Suprapubic skin (tissue), 4 donors: ENCODE data around the gene BLOC1S4. TPM values are rescaled to one million over a fixed set of nuclear protein-coding genes. Genes with fewer than 3 reads are reported as not detected.

Experiments used
- DNase-seq, 2 donors: peaks; one replicate each; pipeline ENCODE4 v3.0.0-alpha.2; 2019; ENCODE audit warnings: low spot score in 2 of 2
- H3K27ac ChIP-seq: fragments of 200-600 bp; sonication (generic); one replicate; pipeline ENCODE4 v1.5.1; 2019
- H3K27me3 ChIP-seq: fragments of 200-600 bp; sonication (generic); one replicate; pipeline ENCODE4 v1.5.1; 2019
- H3K36me3 ChIP-seq: fragments of 200-600 bp; sonication (generic); one replicate; pipeline ENCODE4 v1.5.1; 2019
- H3K4me1 ChIP-seq: fragments of 200-600 bp; sonication (generic); one replicate; pipeline ENCODE4 v1.5.1; 2019
- H3K4me3 ChIP-seq: fragments of 200-600 bp; sonication (generic); one replicate; pipeline ENCODE4 v1.5.1; 2019; ENCODE audit warnings: mild to moderate bottlenecking
- H3K9me3 ChIP-seq: fragments of 200-600 bp; sonication (generic); one replicate; pipeline ENCODE4 v1.5.1; 2019
- EP300 ChIP-seq: sonication (generic); formaldehyde crosslinking; IDR thresholded peaks from one replicate; pipeline ENCODE4 v1.6.1; 2017; ENCODE audit warnings: antibody characterized with exemption
- POLR2A ChIP-seq, 2 donors: fragments of 450-650 bp; IDR thresholded peaks; one replicate each; pipeline ENCODE4 v1.6.1; 2017; ENCODE audit warnings: antibody characterized with exemption in 2 of 2, mild to moderate bottlenecking in 2 of 2, moderate library complexity in 2 of 2
- POLR2AphosphoS5 ChIP-seq, 3 donors: sonication (generic); formaldehyde crosslinking; IDR thresholded peaks; one replicate each; pipeline ENCODE4 v1.6.1; 2017; ENCODE audit warnings: antibody characterized with exemption in 3 of 3
- WGBS: methylation state at CpG from one replicate; pipeline ENCODE4 v1.1.5; 2018; 5-methylcytosine and 5-hydroxymethylcytosine counted together
- total RNA-seq, 4 donors: library from RNA; depleted of rRNA; stranded (reverse); fragments of >200 nt; gene quantifications; one replicate each; pipeline ENCODE4 v1.1.0, GENCODE V29; 2016
- TF ChIP-seq, protein P1 (sequence below), 2 donors: fragments of 200-600 bp in 1 of 2; fragments of 450-650 bp in 1 of 2; sonication (generic) in 1 of 2; IDR thresholded peaks; one replicate each; pipeline ENCODE4 v1.5.1; 2016 to 2019; ENCODE audit warnings: antibody characterized with exemption in 2 of 2, mild to moderate bottlenecking in 1 of 2, moderate library complexity in 1 of 2

BLOC1S4 gene
- total RNA-seq, 4 donors from 2014 or later, result 5.1 to 20.2 (median 14.8) TPM

DNA sequence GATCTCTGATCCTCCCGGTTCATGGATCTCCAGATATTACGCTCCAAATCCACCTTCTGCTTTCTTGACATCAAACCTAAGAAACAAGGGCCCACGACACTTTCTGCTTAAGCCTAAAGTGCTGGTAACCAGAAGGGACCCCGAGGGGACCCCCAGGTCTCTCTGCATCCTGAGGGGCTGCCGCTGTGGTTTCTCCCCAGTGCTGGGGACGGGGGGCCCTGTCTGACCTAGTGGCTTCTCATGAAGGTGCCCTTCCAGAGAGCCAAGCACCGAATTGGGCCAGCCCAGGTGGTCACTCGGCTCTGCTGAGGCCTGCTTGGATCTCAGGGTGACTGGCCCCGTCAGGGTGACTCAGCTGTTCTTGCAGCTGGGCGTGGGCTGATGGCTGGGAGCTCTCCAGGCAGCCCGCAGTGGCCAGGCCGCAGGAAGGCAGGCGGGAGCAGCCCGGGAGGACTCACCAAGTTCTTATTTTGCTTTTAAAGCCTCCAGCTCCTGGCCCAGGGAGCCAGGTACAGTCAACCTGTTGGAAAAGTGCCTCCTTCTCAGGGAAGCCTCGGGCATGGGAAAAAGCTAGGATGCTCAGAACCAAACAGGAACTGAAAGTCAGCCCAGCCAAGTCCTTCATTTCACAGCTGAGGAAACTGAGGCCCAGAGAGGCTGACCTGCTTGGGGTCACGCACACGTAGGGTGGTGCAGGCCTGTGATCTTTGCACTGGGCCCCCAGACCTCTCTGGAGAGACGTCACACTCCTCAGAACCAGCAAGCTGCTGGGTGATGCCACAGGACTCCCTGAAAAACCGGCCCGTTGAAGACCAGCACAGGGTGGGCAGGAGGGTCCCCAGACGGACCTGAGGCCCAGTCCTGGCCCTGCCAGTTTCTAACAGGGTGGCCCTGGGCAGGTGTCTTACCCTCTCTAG, 16.7 kb downstream of the BLOC1S4 start:
- TF ChIP-seq POLR2AphosphoS5 (IDR thresholded peaks at IDR 0.05), result no peak
- no peak for TF ChIP-seq EP300
- no peak for TF ChIP-seq POLR2A (IDR thresholded peaks at IDR 0.05)
- TF ChIP-seq, protein P1, sequence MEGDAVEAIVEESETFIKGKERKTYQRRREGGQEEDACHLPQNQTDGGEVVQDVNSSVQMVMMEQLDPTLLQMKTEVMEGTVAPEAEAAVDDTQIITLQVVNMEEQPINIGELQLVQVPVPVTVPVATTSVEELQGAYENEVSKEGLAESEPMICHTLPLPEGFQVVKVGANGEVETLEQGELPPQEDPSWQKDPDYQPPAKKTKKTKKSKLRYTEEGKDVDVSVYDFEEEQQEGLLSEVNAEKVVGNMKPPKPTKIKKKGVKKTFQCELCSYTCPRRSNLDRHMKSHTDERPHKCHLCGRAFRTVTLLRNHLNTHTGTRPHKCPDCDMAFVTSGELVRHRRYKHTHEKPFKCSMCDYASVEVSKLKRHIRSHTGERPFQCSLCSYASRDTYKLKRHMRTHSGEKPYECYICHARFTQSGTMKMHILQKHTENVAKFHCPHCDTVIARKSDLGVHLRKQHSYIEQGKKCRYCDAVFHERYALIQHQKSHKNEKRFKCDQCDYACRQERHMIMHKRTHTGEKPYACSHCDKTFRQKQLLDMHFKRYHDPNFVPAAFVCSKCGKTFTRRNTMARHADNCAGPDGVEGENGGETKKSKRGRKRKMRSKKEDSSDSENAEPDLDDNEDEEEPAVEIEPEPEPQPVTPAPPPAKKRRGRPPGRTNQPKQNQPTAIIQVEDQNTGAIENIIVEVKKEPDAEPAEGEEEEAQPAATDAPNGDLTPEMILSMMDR (IDR thresholded peaks at IDR 0.05), result no peak
- H3K27me3 ChIP-seq, result no peaks in the 10 kb centered on the region
- H3K9me3 ChIP-seq, result no peaks in the 10 kb centered on the region
- WGBS, result 62% methylated on average over 15 of the region's 21 CpGs
- DNase-seq, result peak in 1 of 2 donors; percentile 88
- H3K4me3 ChIP-seq, result no peak overlapping the region
- H3K36me3 ChIP-seq, result no peaks in the 10 kb centered on the region
- peaks cover 20% of the 10 kb centered on the region for H3K4me1 ChIP-seq
- H3K27ac ChIP-seq, result no peak overlapping the region

DNA sequence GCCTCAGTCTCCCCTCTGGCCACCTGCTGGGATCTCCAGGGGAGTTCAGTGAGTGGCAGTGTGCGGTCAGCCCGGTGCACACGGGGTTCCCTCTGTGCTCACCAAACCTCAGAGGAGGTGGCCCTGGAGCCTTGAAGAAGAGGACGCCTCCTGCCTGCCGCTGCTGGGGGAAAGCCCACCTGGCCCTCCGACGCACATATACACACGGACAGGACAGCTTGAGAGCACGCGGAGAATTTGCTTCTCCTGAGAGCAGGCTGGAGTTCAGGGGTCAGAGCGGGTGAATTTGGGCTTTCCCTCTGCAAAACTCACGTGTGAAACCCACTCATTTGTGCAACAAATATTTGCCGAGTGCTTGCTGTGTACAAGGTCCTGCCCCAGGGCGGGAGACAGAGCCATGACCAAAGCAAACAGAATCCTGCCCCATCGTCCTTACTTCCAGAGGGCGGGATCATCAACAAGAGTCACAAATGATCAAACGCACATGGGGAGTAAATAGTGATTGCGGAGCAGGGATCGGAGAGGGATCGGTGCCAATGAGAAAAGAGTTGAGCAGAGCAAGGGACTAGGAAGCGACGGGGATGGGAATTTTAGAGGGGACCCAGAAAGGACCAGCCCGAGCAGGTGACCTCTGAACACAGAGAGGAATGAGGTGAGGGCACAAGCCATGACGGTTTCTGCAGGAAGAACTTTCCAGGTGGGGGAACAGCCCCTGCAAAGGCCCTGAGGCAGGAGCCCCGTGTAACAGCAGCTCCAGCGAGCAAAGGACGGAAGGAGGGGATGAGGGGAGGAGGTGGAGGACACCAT, 17.6 kb downstream of the BLOC1S4 start:
- peaks cover 20% of the 10 kb centered on the region for H3K4me1 ChIP-seq

DNA sequence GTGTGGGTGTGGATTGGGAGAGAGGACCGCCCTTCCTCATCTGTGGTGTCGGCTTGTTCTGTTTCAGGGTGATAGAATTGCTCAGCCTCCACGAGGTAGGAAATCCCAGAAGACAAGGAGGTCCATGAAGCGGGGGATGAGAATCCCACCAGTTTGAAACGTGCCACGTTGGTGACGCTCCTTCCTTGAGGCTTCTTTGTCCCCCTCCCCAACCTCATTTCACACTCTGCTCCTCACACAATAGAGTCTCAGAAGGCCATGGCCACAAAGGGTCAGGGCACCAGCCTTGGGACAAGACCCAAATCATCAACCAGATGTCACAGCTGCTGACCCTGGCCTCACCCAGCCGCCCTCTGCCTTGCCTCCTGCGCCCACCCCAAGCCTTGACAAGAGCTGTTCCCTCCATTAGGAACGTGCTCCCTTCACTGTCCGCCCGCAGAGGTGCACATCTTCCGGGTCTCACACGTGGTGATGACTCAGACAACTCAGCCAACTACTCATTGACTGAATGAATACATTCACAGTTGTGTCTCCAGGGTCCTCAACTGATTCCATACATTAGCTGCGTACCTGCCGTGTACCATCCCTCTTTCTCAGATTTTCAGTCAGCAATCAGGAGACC, 18.3 kb downstream of the BLOC1S4 start:
- TF ChIP-seq POLR2AphosphoS5 (IDR thresholded peaks at IDR 0.05) (no peak), EP300 (no peak), POLR2A (IDR thresholded peaks at IDR 0.05) (no peak)
- TF ChIP-seq, protein P1 (IDR thresholded peaks at IDR 0.05), result no peak
- Histone ChIP-seq H3K27ac (no peak overlapping the region), H3K36me3 (no peaks in the 10 kb centered on the region), H3K4me3 (no peak overlapping the region), H3K4me1 (peaks cover 20% of the 10 kb centered on the region), H3K27me3 (no peaks in the 10 kb centered on the region), H3K9me3 (no peaks in the 10 kb centered on the region)
- DNase-seq, result no peak
- 86% methylated on average over 16 of the region's 16 CpGs for WGBS

More for the DNA sequence above, 17.6 kb downstream of the BLOC1S4 start:
- Histone ChIP-seq H3K4me3 (no peak overlapping the region), H3K9me3 (no peaks in the 10 kb centered on the region), H3K27ac (no peak overlapping the region), H3K36me3 (no peaks in the 10 kb centered on the region), H3K27me3 (no peaks in the 10 kb centered on the region)
- peak in 1 of 2 donors; percentile 28 for DNase-seq
- 82% methylated on average over 23 of the region's 27 CpGs for WGBS
- TF ChIP-seq, protein P1 (IDR thresholded peaks at IDR 0.05), result no peak
- TF ChIP-seq POLR2AphosphoS5 (IDR thresholded peaks at IDR 0.05), result no peak
- TF ChIP-seq EP300, result no peak
- no peak for TF ChIP-seq POLR2A (IDR thresholded peaks at IDR 0.05)

DNA sequence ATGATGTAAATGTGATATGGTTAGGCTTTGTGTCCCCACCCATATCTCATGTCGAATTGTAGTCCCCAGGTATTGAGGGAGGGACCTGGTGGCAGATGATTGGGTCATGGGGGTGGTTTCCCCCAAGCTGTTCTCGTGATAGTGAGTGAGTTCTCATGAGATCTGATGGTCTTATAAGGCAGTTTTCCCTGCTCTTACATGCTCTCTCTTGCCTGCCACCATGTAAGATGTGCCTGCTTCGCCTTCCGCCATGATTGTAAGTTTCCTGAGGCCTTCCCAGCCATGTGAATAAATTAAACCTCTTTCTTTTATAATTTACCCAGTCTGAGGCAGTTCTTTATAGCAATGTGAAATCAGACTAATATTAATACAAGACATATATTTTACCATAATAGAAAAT, 23.9 kb downstream of the BLOC1S4 start:
- DNase-seq, result no peak
- no peak overlapping the region for H3K4me3 ChIP-seq

More for the DNA sequence above, 23.9 kb downstream of the BLOC1S4 start:
- Histone ChIP-seq H3K27ac (no peak overlapping the region), H3K36me3 (no peaks in the 10 kb centered on the region), H3K27me3 (no peaks in the 10 kb centered on the region), H3K4me1 (no peaks in the 10 kb centered on the region), H3K9me3 (no peaks in the 10 kb centered on the region)
- 92% methylated on average over 4 of the region's 4 CpGs for WGBS
- TF ChIP-seq EP300, result no peak
- no peak for TF ChIP-seq POLR2AphosphoS5 (IDR thresholded peaks at IDR 0.05)
- TF ChIP-seq POLR2A (IDR thresholded peaks at IDR 0.05), result no peak
- TF ChIP-seq, protein P1 (IDR thresholded peaks at IDR 0.05), result no peak
